NCI-H1436 treated with DMSO at 0.1 percent for 48 hours (cell line): ENCODE measurements around the gene COL15A1.

Source experiments
- DNase-seq: peaks from one replicate; lab custom pipeline; 2025; lab: John Stamatoyannopoulos, UW

Gene COL15A1

GRCh38 chr9:99108131-99108530 lies 164.4 kb downstream of the COL15A1 start:
- no peak for DNase-seq

GRCh38 chr9:99109522-99109921 lies 165.8 kb downstream of the COL15A1 start:
- no peak for DNase-seq

GRCh38 chr9:99112750-99113413 lies 169.2 kb downstream of the COL15A1 start:
- no peak for DNase-seq

- no peak for DNase-seq
These were observed 169.8 kb downstream of the COL15A1 start for GRCh38 chr9:99113414-99114048.

GRCh38 chr9:99114049-99114440 lies 170.3 kb downstream of the COL15A1 start:
- no peak for DNase-seq

- DNase-seq: no peak
These were observed 171.3 kb downstream of the COL15A1 start for GRCh38 chr9:99114846-99115500.

- no peak for DNase-seq
These were observed 172.3 kb downstream of the COL15A1 start for GRCh38 chr9:99116003-99116411.

GRCh38 chr9:99118782-99119466 lies 175.2 kb downstream of the COL15A1 start:
- no peak for DNase-seq

- DNase-seq: no peak
These were observed 176.4 kb downstream of the COL15A1 start for GRCh38 chr9:99119976-99120655.
